Spleen (tissue), 11 donors: ENCODE data around the gene DBNDD1. TPM values are rescaled to one million over a fixed set of nuclear protein-coding genes. Genes with fewer than 3 reads are reported as not detected.

ENCODE experiments used
- DNase-seq: peaks from one replicate; pipeline ENCODE4 v3.0.0-alpha.2; 2020
- H3K27ac ChIP-seq, 8 donors: fragments of 200-600 bp; sonication (generic) in 7 of 8; 1 replicate in 4 of 8; 2 replicates in 4 of 8; pipeline versions ENCODE4 v1.5.0 to v1.8.0; 2016 to 2021; ENCODE audit warnings: inconsistent platforms in 4 of 8, mild to moderate bottlenecking in 4 of 8, moderate library complexity in 1 of 8
- H3K27me3 ChIP-seq, 7 donors: fragments of 200-600 bp; sonication (generic) in 6 of 7; replicated peaks in 1 of 7; 1 replicate in 4 of 7; 2 replicates in 3 of 7; pipeline versions ENCODE4 v1.5.0 to v1.8.0; 2016 to 2021; ENCODE audit warnings: inconsistent platforms in 3 of 7, mild to moderate bottlenecking in 1 of 7
- H3K36me3 ChIP-seq, 6 donors: fragments of 200-600 bp; sonication (generic) in 5 of 6; 1 replicate in 4 of 6; 2 replicates in 2 of 6; pipeline versions ENCODE4 v1.5.0 to v1.8.0; 2016 to 2021; ENCODE audit warnings: inconsistent platforms in 2 of 6
- H3K4me1 ChIP-seq, 6 donors: fragments of 200-600 bp; sonication (generic) in 5 of 6; 1 replicate in 3 of 6; 2 replicates in 3 of 6; pipeline versions ENCODE4 v1.5.0 to v1.8.0; 2016 to 2021; ENCODE audit warnings: inconsistent platforms in 3 of 6
- H3K4me3 ChIP-seq, 8 donors: fragments of 200-600 bp; sonication (generic) in 7 of 8; 1 replicate in 4 of 8; 2 replicates in 4 of 8; pipeline versions ENCODE4 v1.5.0 to v1.8.0; 2016 to 2021; ENCODE audit warnings: inconsistent platforms in 4 of 8, mild to moderate bottlenecking in 4 of 8, moderate library complexity in 2 of 8
- H3K9me3 ChIP-seq, 8 donors: fragments of 200-600 bp; sonication (generic) in 7 of 8; 1 replicate in 4 of 8; 2 replicates in 4 of 8; pipeline versions ENCODE4 v1.5.0 to v1.8.0; 2016 to 2021; ENCODE audit warnings: inconsistent platforms in 4 of 8
- POLR2A ChIP-seq, 3 donors: fragments of 450-650 bp; IDR thresholded peaks; one replicate each; pipeline ENCODE4 v1.5.1; 2017; ENCODE audit warnings: antibody characterized with exemption in 3 of 3, mild to moderate bottlenecking in 1 of 3
- POLR2AphosphoS5 ChIP-seq, 3 donors: sonication (generic); formaldehyde crosslinking; IDR thresholded peaks; one replicate each; pipeline ENCODE4 v1.5.1; 2017; ENCODE audit warnings: antibody characterized with exemption in 3 of 3
- WGBS, 5 donors: extraction: QIAGEN DNeasy Blood & Tissue Kit in 3 of 5; methylation state at CpG; one replicate each; pipeline versions ENCODE4 v1.1.5 to v1.1.7; 2013 to 2018; 5-methylcytosine and 5-hydroxymethylcytosine counted together
- intact Hi-C: fragments of 100-400 bp; cut with DNase I; formaldehyde crosslinking; loops from one replicate; pipeline ENCODE4 v1.15.0; 2023; ENCODE audit warnings: low total_unique reads
- polyA plus RNA-seq, 3 donors: library from polyadenylated mRNA; stranded (reverse); fragments of 200-250 nt; gene quantifications; one replicate each; pipeline ENCODE4 v1.2.1, GENCODE V29; 2013
- total RNA-seq, 7 donors: library from RNA; depleted of rRNA in 3 of 7; stranded (reverse); fragments of >200 nt in 3 of 7; fragmentation: NEBNext Ultra II Directional in 4 of 7; extraction: Animal tissue kit (Norgen Biotek cat#: 25700) in 4 of 7; gene quantifications; one replicate each; pipeline versions ENCODE4 v1.1.0 to v1.2.1, GENCODE V29; 2016 to 2021
- TF ChIP-seq, protein P1 (sequence below), 11 experiments: fragments of 200-600 bp in 7 of 11; fragments of 450-650 bp in 4 of 11; sonication (generic) in 4 of 11; IDR thresholded peaks in 8 of 11; conservative IDR thresholded peaks in 3 of 11; 1 replicate in 7 of 11; 2 replicates in 4 of 11; pipeline versions ENCODE4 v1.4.0 to v1.8.0; 2016 to 2021; ENCODE audit warnings: antibody characterized with exemption in 11 of 11, inconsistent platforms in 4 of 11, mild to moderate bottlenecking in 1 of 11
- donor health status: healthy with polysubstance abuse.
- donor health status: DM: no; HTN: no; CAD: no; lungs with moderate emphysema.
- donor health status: DM: no; HTN: no; CAD: no.
- donor health status: Bipolar disorder and iron deficiency.
- donor health status: healthy.
- donor health status: DM: no; HTN: no; CAD: no.
- donor health status: DM: yes; HTN: yes; CAD: no.

The DBNDD1 gene
- total and polyA plus RNA-seq, 10 donors = 0.66 to 3.7 (median 1.7) TPM

GRCh38 chr16:90001761-90002503 lies 17.3 kb downstream of the DBNDD1 start:
- H3K9me3 ChIP-seq = no peaks in the 10 kb centered on the region
- TF ChIP-seq POLR2A (IDR thresholded peaks at IDR 0.05) (no peak), POLR2AphosphoS5 (IDR thresholded peaks at IDR 0.05) (no peak)
- TF ChIP-seq, protein P1, sequence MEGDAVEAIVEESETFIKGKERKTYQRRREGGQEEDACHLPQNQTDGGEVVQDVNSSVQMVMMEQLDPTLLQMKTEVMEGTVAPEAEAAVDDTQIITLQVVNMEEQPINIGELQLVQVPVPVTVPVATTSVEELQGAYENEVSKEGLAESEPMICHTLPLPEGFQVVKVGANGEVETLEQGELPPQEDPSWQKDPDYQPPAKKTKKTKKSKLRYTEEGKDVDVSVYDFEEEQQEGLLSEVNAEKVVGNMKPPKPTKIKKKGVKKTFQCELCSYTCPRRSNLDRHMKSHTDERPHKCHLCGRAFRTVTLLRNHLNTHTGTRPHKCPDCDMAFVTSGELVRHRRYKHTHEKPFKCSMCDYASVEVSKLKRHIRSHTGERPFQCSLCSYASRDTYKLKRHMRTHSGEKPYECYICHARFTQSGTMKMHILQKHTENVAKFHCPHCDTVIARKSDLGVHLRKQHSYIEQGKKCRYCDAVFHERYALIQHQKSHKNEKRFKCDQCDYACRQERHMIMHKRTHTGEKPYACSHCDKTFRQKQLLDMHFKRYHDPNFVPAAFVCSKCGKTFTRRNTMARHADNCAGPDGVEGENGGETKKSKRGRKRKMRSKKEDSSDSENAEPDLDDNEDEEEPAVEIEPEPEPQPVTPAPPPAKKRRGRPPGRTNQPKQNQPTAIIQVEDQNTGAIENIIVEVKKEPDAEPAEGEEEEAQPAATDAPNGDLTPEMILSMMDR (IDR thresholded peaks at IDR 0.05 in 8 of 11, conservative IDR thresholded peaks at IDR 0.05 in 3 of 11) = no peak
- intact Hi-C loops = no loop called here
- H3K27ac ChIP-seq = no peak overlapping the region
- DNase-seq = no peak
- no peaks in the 10 kb centered on the region for H3K27me3 ChIP-seq
- peaks cover 0 to 44% (median 3%) of the 10 kb centered on the region in 6 donors for H3K36me3 ChIP-seq
- H3K4me3 ChIP-seq = no peak overlapping the region
- WGBS, 5 donors = 90 to 94% (median 92%) methylated on average over 19 to 20 of the region's 20 CpGs
- peaks cover 0 to under 1% (median 0%) of the 10 kb centered on the region in 6 donors for H3K4me1 ChIP-seq

GRCh38 chr16:90000733-90001427 lies 18.4 kb downstream of the DBNDD1 start:
- Histone ChIP-seq H3K9me3 (peaks cover 0 to 2% (median 0%) of the 10 kb centered on the region in 8 donors), H3K27ac (no peak overlapping the region), H3K4me3 (no peak overlapping the region), H3K27me3 (no peaks in the 10 kb centered on the region), H3K36me3 (peaks cover 0 to 55% (median 3%) of the 10 kb centered on the region in 6 donors), H3K4me1 (no peaks in the 10 kb centered on the region)
- no peak for DNase-seq
- 87 to 92% (median 89%) methylated on average over 19 of the region's 19 CpGs for whole genome bisulfite sequencing, 5 donors
- no peak for TF ChIP-seq POLR2A (IDR thresholded peaks at IDR 0.05)
- TF ChIP-seq, protein P1 (IDR thresholded peaks at IDR 0.05 in 8 of 11, conservative IDR thresholded peaks at IDR 0.05 in 3 of 11) = no peak
- TF ChIP-seq POLR2AphosphoS5 (IDR thresholded peaks at IDR 0.05) = no peak
- intact Hi-C loops = no loop called here

- TF ChIP-seq POLR2A (IDR thresholded peaks at IDR 0.05) (no peak), POLR2AphosphoS5 (IDR thresholded peaks at IDR 0.05) (peak in 1 of 3 donors; percentile 23)
- TF ChIP-seq, protein P1 (IDR thresholded peaks at IDR 0.05 in 8 of 11, conservative IDR thresholded peaks at IDR 0.05 in 3 of 11) = no peak
- WGBS, 5 donors = 85 to 95% (median 93%) methylated on average over 20 to 38 of the region's 38 CpGs
- no peak for DNase-seq
These were observed 19.3 kb downstream of the DBNDD1 start for GRCh38 chr16:89999831-90000574.

More at GRCh38 chr16:89999831-90000574, 19.3 kb downstream of the DBNDD1 start:
- no peak overlapping the region for H3K4me3 ChIP-seq
- intact Hi-C loops = no loop called here
- no peaks in the 10 kb centered on the region for H3K4me1 ChIP-seq
- no peak overlapping the region for H3K27ac ChIP-seq
- peaks cover 0 to 9% (median 0%) of the 10 kb centered on the region in 8 donors for H3K9me3 ChIP-seq
- H3K36me3 ChIP-seq = peaks cover 0 to 64% (median 3%) of the 10 kb centered on the region in 6 donors
- no peaks in the 10 kb centered on the region for H3K27me3 ChIP-seq
